ENCODE measurements around the gene HDAC4. TPM values are rescaled to one million over a fixed set of nuclear protein-coding genes. Genes with fewer than 3 reads are reported as not detected.

HDAC4 gene
- total and polyA plus RNA-seq, 4 donors, result 2.9 to 37.2 (median 4.4) TPM

DNA sequence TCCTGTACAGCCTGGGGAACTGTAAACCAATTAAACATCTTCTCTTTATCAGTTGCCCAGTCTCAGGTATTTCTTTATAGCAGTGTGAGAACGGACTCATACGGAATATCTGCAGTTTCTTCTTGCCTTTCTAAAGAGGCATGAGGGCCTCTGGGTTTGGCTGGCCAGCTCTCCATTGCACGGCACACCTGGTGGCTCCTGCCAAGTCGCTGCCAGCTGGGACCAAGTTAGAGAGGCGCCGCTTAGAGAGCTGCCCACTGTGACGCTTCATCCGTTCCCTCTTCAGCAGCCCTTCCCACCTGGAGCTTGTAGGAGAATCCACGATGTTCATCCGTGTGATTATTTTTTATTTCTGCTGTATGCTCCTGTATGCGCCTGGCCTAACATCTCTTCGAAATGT, 357.5 kb downstream of the HDAC4 start:
- Histone ChIP-seq H3K9ac (ENCODE audit: low read depth in 1 of 2, low read length in 2 of 2) (no peak overlapping the region), H3K4me1 (ENCODE audit: control insufficient read depth in 4 of 4, insufficient read depth in 4 of 4, low read length in 3 of 4) (no peaks in the 10 kb centered on the region), H3K36me3 (ENCODE audit: control insufficient read depth in 4 of 4, insufficient read depth in 3 of 4, low read depth in 1 of 4, low read length in 3 of 4) (no peaks in the 10 kb centered on the region), H3K27me3 (ENCODE audit: control insufficient read depth in 4 of 4, insufficient read depth in 4 of 4, low read length in 3 of 4) (no peaks in the 10 kb centered on the region), H3K4me3 (ENCODE audit: low read depth in 1 of 3, low read length in 3 of 3) (no peak overlapping the region), H3K9me3 (ENCODE audit: control insufficient read depth in 4 of 4, low read length in 3 of 4) (no peaks in the 10 kb centered on the region), H3K27ac (ENCODE audit: low read depth in 1 of 2, low read length in 2 of 2) (no peak overlapping the region)
- TF ChIP-seq GABPA (IDR thresholded peaks at IDR 0.05 in 1 of 2, conservative IDR thresholded peaks at IDR 0.05 in 1 of 2) (no peak), JUND (IDR thresholded peaks at IDR 0.05) (no peak), EGR1 (IDR thresholded peaks at IDR 0.05; ENCODE audit: low read depth in 2 of 2) (no peak), RAD21 (IDR thresholded peaks at IDR 0.05) (no peak), HNF4A (conservative IDR thresholded peaks at IDR 0.05) (no peak)
- TF ChIP-seq, protein P1, sequence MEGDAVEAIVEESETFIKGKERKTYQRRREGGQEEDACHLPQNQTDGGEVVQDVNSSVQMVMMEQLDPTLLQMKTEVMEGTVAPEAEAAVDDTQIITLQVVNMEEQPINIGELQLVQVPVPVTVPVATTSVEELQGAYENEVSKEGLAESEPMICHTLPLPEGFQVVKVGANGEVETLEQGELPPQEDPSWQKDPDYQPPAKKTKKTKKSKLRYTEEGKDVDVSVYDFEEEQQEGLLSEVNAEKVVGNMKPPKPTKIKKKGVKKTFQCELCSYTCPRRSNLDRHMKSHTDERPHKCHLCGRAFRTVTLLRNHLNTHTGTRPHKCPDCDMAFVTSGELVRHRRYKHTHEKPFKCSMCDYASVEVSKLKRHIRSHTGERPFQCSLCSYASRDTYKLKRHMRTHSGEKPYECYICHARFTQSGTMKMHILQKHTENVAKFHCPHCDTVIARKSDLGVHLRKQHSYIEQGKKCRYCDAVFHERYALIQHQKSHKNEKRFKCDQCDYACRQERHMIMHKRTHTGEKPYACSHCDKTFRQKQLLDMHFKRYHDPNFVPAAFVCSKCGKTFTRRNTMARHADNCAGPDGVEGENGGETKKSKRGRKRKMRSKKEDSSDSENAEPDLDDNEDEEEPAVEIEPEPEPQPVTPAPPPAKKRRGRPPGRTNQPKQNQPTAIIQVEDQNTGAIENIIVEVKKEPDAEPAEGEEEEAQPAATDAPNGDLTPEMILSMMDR (IDR thresholded peaks at IDR 0.05; ENCODE audit: low read depth, low read length, missing input control), result no peak
- DNase-seq (ENCODE audit: low spot score), result no peak
- WGBS, result 95% methylated on average over 12 of the region's 12 CpGs

DNA sequence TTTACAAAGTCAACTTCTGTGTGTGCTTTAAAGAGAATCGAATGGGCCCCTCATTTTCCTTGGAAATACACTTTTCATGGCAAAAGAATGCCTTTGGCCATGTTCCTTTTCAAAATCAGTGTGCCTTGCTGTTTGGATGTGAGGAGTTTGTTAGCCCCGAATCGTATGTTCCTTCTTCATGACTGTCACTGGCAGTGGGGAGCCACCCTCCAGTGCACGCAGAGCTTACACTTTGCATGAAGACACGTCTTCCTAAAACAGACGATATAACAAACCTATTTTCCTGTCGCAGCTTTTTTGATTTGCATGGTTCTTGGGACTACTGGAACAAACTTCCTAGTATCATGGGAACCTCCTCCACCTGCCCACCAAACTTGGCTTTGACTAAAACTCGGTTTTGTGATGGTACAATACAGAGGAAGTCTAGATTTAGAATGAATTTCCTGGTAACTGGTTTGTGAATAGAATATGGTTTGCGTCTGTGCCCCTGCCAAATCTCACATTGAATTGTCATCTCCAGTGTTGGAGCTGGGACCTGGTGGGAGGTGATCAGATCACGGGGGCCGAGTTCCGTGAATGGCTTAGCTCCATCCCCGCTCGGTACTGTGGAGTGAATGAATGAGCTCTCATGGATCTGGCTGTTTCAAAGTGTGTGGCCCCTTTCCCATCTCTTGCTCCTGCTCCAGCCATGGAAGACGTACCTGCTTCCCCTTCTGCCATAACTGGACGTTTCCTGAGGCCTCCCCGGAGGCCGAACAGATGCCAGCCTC, 358.1 kb downstream of the HDAC4 start:
- Histone ChIP-seq H3K4me1 (ENCODE audit: control insufficient read depth in 4 of 4, insufficient read depth in 4 of 4, low read length in 3 of 4) (no peaks in the 10 kb centered on the region), H3K4me3 (ENCODE audit: low read depth in 1 of 3, low read length in 3 of 3) (no peak overlapping the region), H3K9ac (ENCODE audit: low read depth in 1 of 2, low read length in 2 of 2) (no peak overlapping the region), H3K9me3 (ENCODE audit: control insufficient read depth in 4 of 4, low read length in 3 of 4) (no peaks in the 10 kb centered on the region), H3K36me3 (ENCODE audit: control insufficient read depth in 4 of 4, insufficient read depth in 3 of 4, low read depth in 1 of 4, low read length in 3 of 4) (no peaks in the 10 kb centered on the region), H3K27me3 (ENCODE audit: control insufficient read depth in 4 of 4, insufficient read depth in 4 of 4, low read length in 3 of 4) (no peaks in the 10 kb centered on the region), H3K27ac (ENCODE audit: low read depth in 1 of 2, low read length in 2 of 2) (no peak overlapping the region)
- WGBS, result 81% methylated on average over 18 of the region's 18 CpGs
- TF ChIP-seq NR2F2 (IDR thresholded peaks at IDR 0.05) (no peak), RXRA (IDR thresholded peaks at IDR 0.05) (no peak)
- DNase-seq (ENCODE audit: low spot score), result no peak

DNA sequence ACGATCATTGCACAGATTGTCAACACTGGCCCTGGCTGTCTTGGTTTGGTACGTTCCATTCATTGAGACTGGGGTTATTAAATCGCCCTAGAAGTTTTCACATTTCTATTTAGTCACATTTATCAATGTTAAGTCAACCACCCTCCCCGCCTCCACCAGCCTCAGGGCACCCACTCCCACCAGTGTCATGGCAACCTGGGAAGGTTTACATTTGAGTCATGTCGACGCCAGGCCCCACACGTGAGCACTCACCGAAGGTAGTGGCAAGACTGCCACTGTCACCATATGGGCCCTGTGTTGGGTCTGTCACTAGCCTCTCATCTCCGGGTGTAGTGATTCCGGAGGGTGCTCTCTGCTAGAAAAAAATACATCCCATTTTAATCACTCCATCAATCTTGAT, 358.8 kb downstream of the HDAC4 start:
- WGBS, result 89% methylated on average over 10 of the region's 10 CpGs
- DNase-seq (ENCODE audit: low spot score), result no peak
- Histone ChIP-seq H3K27me3 (ENCODE audit: control insufficient read depth in 4 of 4, insufficient read depth in 4 of 4, low read length in 3 of 4) (no peaks in the 10 kb centered on the region), H3K27ac (ENCODE audit: low read depth in 1 of 2, low read length in 2 of 2) (no peak overlapping the region), H3K4me3 (ENCODE audit: low read depth in 1 of 3, low read length in 3 of 3) (no peak overlapping the region), H3K9ac (ENCODE audit: low read depth in 1 of 2, low read length in 2 of 2) (no peak overlapping the region), H3K4me1 (ENCODE audit: control insufficient read depth in 4 of 4, insufficient read depth in 4 of 4, low read length in 3 of 4) (no peaks in the 10 kb centered on the region), H3K36me3 (ENCODE audit: control insufficient read depth in 4 of 4, insufficient read depth in 3 of 4, low read depth in 1 of 4, low read length in 3 of 4) (no peaks in the 10 kb centered on the region), H3K9me3 (ENCODE audit: control insufficient read depth in 4 of 4, low read length in 3 of 4) (no peaks in the 10 kb centered on the region)
- TF ChIP-seq JUND (IDR thresholded peaks at IDR 0.05), result no peak
- TF ChIP-seq GABPA (IDR thresholded peaks at IDR 0.05 in 1 of 2, conservative IDR thresholded peaks at IDR 0.05 in 1 of 2), result no peak
- TF ChIP-seq NR2F2 (IDR thresholded peaks at IDR 0.05), result no peak
- TF ChIP-seq YY1 (IDR thresholded peaks at IDR 0.05), result no peak
- no peak for TF ChIP-seq HNF4G (IDR thresholded peaks at IDR 0.05)
- TF ChIP-seq, protein P2, sequence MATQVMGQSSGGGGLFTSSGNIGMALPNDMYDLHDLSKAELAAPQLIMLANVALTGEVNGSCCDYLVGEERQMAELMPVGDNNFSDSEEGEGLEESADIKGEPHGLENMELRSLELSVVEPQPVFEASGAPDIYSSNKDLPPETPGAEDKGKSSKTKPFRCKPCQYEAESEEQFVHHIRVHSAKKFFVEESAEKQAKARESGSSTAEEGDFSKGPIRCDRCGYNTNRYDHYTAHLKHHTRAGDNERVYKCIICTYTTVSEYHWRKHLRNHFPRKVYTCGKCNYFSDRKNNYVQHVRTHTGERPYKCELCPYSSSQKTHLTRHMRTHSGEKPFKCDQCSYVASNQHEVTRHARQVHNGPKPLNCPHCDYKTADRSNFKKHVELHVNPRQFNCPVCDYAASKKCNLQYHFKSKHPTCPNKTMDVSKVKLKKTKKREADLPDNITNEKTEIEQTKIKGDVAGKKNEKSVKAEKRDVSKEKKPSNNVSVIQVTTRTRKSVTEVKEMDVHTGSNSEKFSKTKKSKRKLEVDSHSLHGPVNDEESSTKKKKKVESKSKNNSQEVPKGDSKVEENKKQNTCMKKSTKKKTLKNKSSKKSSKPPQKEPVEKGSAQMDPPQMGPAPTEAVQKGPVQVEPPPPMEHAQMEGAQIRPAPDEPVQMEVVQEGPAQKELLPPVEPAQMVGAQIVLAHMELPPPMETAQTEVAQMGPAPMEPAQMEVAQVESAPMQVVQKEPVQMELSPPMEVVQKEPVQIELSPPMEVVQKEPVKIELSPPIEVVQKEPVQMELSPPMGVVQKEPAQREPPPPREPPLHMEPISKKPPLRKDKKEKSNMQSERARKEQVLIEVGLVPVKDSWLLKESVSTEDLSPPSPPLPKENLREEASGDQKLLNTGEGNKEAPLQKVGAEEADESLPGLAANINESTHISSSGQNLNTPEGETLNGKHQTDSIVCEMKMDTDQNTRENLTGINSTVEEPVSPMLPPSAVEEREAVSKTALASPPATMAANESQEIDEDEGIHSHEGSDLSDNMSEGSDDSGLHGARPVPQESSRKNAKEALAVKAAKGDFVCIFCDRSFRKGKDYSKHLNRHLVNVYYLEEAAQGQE (IDR thresholded peaks at IDR 0.05), result no peak
- TF ChIP-seq, protein P3, sequence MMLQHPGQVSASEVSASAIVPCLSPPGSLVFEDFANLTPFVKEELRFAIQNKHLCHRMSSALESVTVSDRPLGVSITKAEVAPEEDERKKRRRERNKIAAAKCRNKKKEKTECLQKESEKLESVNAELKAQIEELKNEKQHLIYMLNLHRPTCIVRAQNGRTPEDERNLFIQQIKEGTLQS (IDR thresholded peaks at IDR 0.05), result no peak
- no peak for TF ChIP-seq HNF4A (conservative IDR thresholded peaks at IDR 0.05)
